HG03025 (cell line): Measurements from ENCODE around the gene MED12.
"Not testable (repeated sequence)": the region's sequence is repeated elsewhere in the genome, so short reads cannot be mapped to it uniquely, and the experiment has no call there.

Experiments
- ATAC-seq: cut with Tn5 transposase; IDR thresholded peaks from one replicate; pipeline ENCODE4 v1.9.1; 2021; ENCODE audit warnings: mild to moderate bottlenecking, moderate library complexity; ENCODE audit not compliant: unreplicated experiment, low FRiP score

The MED12 gene

GRCh38 chrX:71158603-71159002 is 40.2 kb downstream of the MED12 start:
- ATAC-seq = no peak

- ATAC-seq = no peak
These were observed 40.9 kb downstream of the MED12 start for GRCh38 chrX:71159335-71159734.

GRCh38 chrX:71160475-71160874 is 42.1 kb downstream of the MED12 start:
- ATAC-seq = no peak

GRCh38 chrX:71162981-71163380 is 44.6 kb downstream of the MED12 start:
- no peak for ATAC-seq

GRCh38 chrX:71164071-71164470 is 45.7 kb downstream of the MED12 start:
- no peak for ATAC-seq

GRCh38 chrX:71166461-71166860 is 48.1 kb downstream of the MED12 start:
- no peak for ATAC-seq

GRCh38 chrX:71167031-71167781 is 48.8 kb downstream of the MED12 start:
- ATAC-seq = no peak

- ATAC-seq = no peak
These were observed 49.7 kb downstream of the MED12 start for GRCh38 chrX:71168134-71168533.

- no peak for ATAC-seq
These were observed 51.2 kb downstream of the MED12 start for GRCh38 chrX:71169586-71169985.

- ATAC-seq = no peak
These were observed 52.3 kb downstream of the MED12 start for GRCh38 chrX:71170660-71171059.

- ATAC-seq = no peak
These were observed 52.9 kb downstream of the MED12 start for GRCh38 chrX:71171110-71171801.

- ATAC-seq = no peak
These were observed 55.0 kb downstream of the MED12 start for GRCh38 chrX:71173440-71173839.

- no peak for ATAC-seq
These were observed 56.4 kb downstream of the MED12 start for GRCh38 chrX:71174795-71175194.

GRCh38 chrX:71175531-71175930 is 57.1 kb downstream of the MED12 start:
- no peak for ATAC-seq

- ATAC-seq = no peak
These were observed 58.9 kb downstream of the MED12 start for GRCh38 chrX:71177327-71177726.

- peak; percentile 41 for ATAC-seq
These were observed 60.5 kb downstream of the MED12 start for GRCh38 chrX:71178908-71179307.

GRCh38 chrX:71180579-71181265 is 62.3 kb downstream of the MED12 start:
- not testable (repeated sequence) for ATAC-seq

GRCh38 chrX:71181558-71181909 is 63.1 kb downstream of the MED12 start:
- peak; percentile 23 for ATAC-seq

- peak; percentile 63 for ATAC-seq
These were observed 63.8 kb downstream of the MED12 start for GRCh38 chrX:71181910-71182799.

GRCh38 chrX:71182871-71183270 is 64.5 kb downstream of the MED12 start:
- no peak for ATAC-seq

GRCh38 chrX:71183341-71183740 is 64.9 kb downstream of the MED12 start:
- ATAC-seq = no peak
